Right atrium auricular region (tissue), 2 donors: ENCODE data around the gene PSMC3. TPM values are rescaled to one million over a fixed set of nuclear protein-coding genes. Genes with fewer than 3 reads are reported as not detected.

ENCODE experiments used
- DNase-seq: peaks from one replicate; pipeline ENCODE4 v3.0.0-alpha.2; 2019; ENCODE audit warnings: low spot score
- H3K27ac ChIP-seq, 2 donors: fragments of 200-600 bp; sonication (generic); 1 replicate in 1 of 2; 2 replicates in 1 of 2; pipeline ENCODE4 v1.5.1; 2016 to 2019
- H3K27me3 ChIP-seq, 2 donors: fragments of 200-600 bp; sonication (generic); one replicate each; pipeline versions ENCODE4 v1.5.1 to v1.6.0; 2017 to 2019
- H3K36me3 ChIP-seq: fragments of 200-600 bp; sonication (generic); one replicate; pipeline ENCODE4 v1.5.1; 2016
- H3K4me1 ChIP-seq, 2 donors: fragments of 200-600 bp; sonication (generic); one replicate each; pipeline versions ENCODE4 v1.5.1 to v1.6.0; 2017 to 2019
- H3K4me3 ChIP-seq, 2 donors: fragments of 200-600 bp; sonication (generic); 1 replicate in 1 of 2; 2 replicates in 1 of 2; pipeline ENCODE4 v1.5.1; 2017 to 2019; ENCODE audit warnings: mild to moderate bottlenecking in 1 of 2, moderate library complexity in 1 of 2
- H3K9me3 ChIP-seq, 2 donors: fragments of 200-600 bp; sonication (generic); one replicate each; pipeline ENCODE4 v1.5.1; 2019
- total RNA-seq, 2 donors: library from RNA; depleted of rRNA; stranded (reverse); fragments of >200 nt; gene quantifications; one replicate each; pipeline ENCODE4 v1.1.0, GENCODE V29; 2016
- TF ChIP-seq, protein P1 (sequence below), 2 donors: fragments of 200-600 bp; sonication (generic); IDR thresholded peaks; one replicate each; pipeline ENCODE4 v1.5.1; 2019; ENCODE audit warnings: antibody characterized with exemption in 2 of 2

The PSMC3 gene
- total RNA-seq, 2 donors from 2014 or later, result 130 to 177 TPM

DNA sequence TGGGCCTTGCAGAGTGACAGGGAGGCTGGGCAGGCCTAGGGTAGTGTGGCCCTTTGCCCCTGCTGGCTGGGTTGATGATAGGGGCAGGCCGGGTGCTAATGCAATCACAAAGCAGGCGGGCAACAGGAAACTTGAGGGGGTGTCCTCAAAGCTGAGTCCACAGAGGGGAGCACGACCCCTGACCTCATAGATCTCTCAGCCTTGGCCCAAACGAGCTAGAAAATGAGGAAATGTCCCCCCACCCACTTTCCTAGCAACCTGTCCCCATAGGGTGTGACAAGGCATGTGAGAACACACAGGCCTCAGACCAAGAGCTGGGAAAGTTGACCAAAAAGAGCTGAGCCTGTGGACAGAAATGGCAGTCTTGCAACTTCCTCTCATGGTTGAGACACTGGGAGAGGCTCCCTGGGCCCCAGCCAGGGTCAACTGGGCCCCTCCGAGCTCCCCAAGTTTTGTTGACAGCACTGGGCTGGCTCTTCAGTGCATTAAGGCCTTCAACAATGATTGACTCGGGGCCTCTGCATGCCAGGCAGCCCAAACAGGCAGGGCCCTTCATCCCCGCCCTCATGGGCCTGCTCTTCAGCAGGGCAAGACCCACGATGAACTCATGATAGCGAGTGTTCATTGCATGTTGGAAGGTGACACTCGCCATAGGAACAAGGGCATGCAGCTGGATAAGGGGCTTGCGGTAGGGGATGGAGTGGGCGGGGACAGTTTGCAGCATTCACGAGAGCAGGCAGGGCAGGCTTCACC is 38.1 kb downstream of the PSMC3 start:
- DNase-seq, result no peak
- Histone ChIP-seq H3K27ac (peak overlapping the region in 1 of 2 donors; percentile 43), H3K4me1 (peaks cover 0 to under 1% of the 10 kb centered on the region in 2 donors), H3K4me3 (no peak overlapping the region), H3K27me3 (no peaks in the 10 kb centered on the region), H3K36me3 (no peaks in the 10 kb centered on the region), H3K9me3 (no peaks in the 10 kb centered on the region)
- TF ChIP-seq, protein P1, sequence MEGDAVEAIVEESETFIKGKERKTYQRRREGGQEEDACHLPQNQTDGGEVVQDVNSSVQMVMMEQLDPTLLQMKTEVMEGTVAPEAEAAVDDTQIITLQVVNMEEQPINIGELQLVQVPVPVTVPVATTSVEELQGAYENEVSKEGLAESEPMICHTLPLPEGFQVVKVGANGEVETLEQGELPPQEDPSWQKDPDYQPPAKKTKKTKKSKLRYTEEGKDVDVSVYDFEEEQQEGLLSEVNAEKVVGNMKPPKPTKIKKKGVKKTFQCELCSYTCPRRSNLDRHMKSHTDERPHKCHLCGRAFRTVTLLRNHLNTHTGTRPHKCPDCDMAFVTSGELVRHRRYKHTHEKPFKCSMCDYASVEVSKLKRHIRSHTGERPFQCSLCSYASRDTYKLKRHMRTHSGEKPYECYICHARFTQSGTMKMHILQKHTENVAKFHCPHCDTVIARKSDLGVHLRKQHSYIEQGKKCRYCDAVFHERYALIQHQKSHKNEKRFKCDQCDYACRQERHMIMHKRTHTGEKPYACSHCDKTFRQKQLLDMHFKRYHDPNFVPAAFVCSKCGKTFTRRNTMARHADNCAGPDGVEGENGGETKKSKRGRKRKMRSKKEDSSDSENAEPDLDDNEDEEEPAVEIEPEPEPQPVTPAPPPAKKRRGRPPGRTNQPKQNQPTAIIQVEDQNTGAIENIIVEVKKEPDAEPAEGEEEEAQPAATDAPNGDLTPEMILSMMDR (IDR thresholded peaks at IDR 0.05), result no peak

DNA sequence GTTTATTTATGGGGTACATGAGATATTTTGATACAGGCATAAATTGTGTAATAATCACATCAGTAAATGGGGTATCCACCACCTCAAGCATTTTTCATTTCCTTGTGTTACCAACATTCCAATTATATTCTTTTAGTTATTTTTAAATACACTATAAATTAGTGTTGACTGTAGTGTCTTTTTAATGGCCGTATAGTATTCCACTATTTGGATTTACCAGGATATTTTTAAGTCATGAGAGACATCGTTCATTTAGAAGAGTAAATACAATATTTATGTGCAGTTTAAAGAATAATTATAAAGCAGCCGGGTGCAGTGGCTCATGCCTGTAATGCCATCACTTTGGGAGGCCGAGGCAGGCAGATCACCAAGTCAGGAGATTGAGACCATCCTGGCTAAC is 41.7 kb downstream of the PSMC3 start:
- TF ChIP-seq, protein P1 (IDR thresholded peaks at IDR 0.05), result no peak
- H3K36me3 ChIP-seq, result no peaks in the 10 kb centered on the region
- no peak overlapping the region for H3K4me3 ChIP-seq
- no peak for DNase-seq
- no peaks in the 10 kb centered on the region for H3K9me3 ChIP-seq
- H3K4me1 ChIP-seq, result no peaks in the 10 kb centered on the region
- no peak overlapping the region for H3K27ac ChIP-seq
- H3K27me3 ChIP-seq, result no peaks in the 10 kb centered on the region

DNA sequence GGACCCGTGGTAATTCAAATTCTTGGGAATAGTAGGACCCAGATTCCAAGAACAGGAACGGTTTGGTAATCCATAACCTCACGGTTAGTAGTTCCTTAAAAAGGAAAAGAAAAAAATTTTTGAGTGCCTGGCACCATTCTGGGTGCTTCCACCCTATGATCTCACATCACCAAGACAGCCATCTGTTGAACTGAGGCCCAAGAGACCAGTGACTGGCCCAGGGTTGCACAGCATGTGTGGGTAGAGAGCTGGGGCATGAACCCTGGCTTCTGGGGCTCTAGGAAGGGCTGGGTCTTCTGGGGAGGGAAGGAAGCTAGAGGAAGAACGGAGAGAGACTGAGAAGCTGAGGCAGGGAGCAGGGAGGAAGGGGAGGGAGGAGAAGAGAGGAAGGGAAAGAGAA is 43.2 kb downstream of the PSMC3 start:
- H3K36me3 ChIP-seq, result no peaks in the 10 kb centered on the region
- H3K27ac ChIP-seq, result no peak overlapping the region
- TF ChIP-seq, protein P1 (IDR thresholded peaks at IDR 0.05), result no peak
- no peak overlapping the region for H3K4me3 ChIP-seq
- no peaks in the 10 kb centered on the region for H3K9me3 ChIP-seq
- H3K4me1 ChIP-seq, result no peaks in the 10 kb centered on the region
- DNase-seq, result no peak
- H3K27me3 ChIP-seq, result no peaks in the 10 kb centered on the region

DNA sequence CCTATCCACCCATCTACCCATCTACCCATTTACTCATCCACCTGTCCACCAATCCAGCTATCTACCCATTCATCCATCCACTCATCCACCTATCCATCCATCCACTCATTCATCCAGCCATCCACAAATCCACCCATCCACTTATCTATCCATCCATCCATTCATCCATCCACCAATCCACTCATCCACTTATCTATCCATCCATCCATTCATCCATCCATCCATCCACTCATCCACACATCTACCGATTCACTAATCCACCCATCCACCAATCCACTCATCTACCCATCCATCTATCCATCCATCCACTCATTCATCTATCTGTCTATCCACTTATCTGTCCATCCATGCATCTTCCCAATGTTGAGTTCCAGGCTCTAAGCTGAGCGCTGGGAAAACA is 46.2 kb downstream of the PSMC3 start:
- no peak overlapping the region for H3K27ac ChIP-seq
- TF ChIP-seq, protein P1 (IDR thresholded peaks at IDR 0.05), result no peak
- H3K9me3 ChIP-seq, result no peaks in the 10 kb centered on the region
- H3K36me3 ChIP-seq, result no peaks in the 10 kb centered on the region
- no peaks in the 10 kb centered on the region for H3K4me1 ChIP-seq
- no peak for DNase-seq
- no peaks in the 10 kb centered on the region for H3K27me3 ChIP-seq
- H3K4me3 ChIP-seq, result no peak overlapping the region

DNA sequence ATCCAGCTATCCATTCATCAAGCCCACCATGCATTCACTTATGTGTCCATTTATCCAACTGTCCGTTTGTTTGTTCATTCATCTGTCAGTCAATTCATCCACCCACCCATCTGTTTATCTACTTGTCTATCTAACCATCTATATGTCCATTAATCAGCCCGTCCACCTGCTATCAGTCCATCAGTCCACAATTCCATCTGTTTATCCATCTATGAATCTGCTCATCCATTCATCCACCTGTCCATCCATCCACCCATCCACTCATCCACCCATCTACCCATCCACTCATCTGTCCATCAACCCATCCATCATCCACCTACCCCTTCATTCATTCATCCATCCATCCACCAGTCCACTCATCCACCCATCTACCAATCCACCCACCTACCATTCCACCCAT is 46.9 kb downstream of the PSMC3 start:
- no peaks in the 10 kb centered on the region for H3K27me3 ChIP-seq
- DNase-seq, result no peak
- no peak overlapping the region for H3K27ac ChIP-seq
- TF ChIP-seq, protein P1 (IDR thresholded peaks at IDR 0.05), result no peak
- no peaks in the 10 kb centered on the region for H3K4me1 ChIP-seq
- H3K9me3 ChIP-seq, result no peaks in the 10 kb centered on the region
- no peak overlapping the region for H3K4me3 ChIP-seq
- no peaks in the 10 kb centered on the region for H3K36me3 ChIP-seq

DNA sequence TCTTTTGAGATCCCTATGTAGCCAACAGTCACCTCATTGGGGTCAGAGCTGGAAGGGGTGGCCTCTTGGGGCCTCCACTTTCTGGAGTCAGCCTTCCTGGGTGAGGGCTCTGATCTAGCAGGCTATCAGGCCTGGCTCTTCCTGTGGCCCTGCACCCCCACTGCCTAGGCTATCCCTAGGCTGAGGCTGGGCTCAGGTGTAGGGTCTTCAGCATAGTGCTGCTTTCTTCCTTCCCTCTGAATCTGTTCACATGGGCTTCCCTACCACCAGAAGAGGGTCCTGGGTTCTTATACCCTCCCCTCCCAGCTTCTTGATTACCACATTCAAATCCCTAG is 47.4 kb downstream of the PSMC3 start:
- Histone ChIP-seq H3K27me3 (no peaks in the 10 kb centered on the region), H3K4me3 (no peak overlapping the region), H3K4me1 (peaks cover 0 to 3% of the 10 kb centered on the region in 2 donors), H3K9me3 (no peaks in the 10 kb centered on the region), H3K27ac (peak overlapping the region; percentile 11 to 55), H3K36me3 (no peaks in the 10 kb centered on the region)
- no peak for DNase-seq
- TF ChIP-seq, protein P1 (IDR thresholded peaks at IDR 0.05), result no peak
